Memory B cell (primary cell): ENCODE results near the gene LRRC30.

Source experiments
- ATAC-seq: fragments of 150-1000 bp; cut with Tn5 transposase; 2 replicates; pipeline ENCODE4 v1.10.0; 2021; ENCODE audit warnings: low read depth, mild to moderate bottlenecking, moderate library complexity
- DNase-seq, 2 donors: peaks; one replicate each; pipeline ENCODE4 v3.0.0; 2022; ENCODE audit warnings: low spot score in 2 of 2
- H3K27ac Mint-ChIP-seq: one replicate; pipeline ENCODE4 v1.8.0; 2022; ENCODE audit warnings: mild to moderate bottlenecking, moderate library complexity, mixed read lengths
- H3K27me3 Mint-ChIP-seq: one replicate; pipeline ENCODE4 v1.8.0; 2022; ENCODE audit warnings: mixed read lengths
- H3K36me3 Mint-ChIP-seq: one replicate; pipeline ENCODE4 v1.8.0; 2022; ENCODE audit warnings: mild to moderate bottlenecking, mixed read lengths
- H3K4me1 Mint-ChIP-seq: one replicate; pipeline ENCODE4 v1.8.0; 2022; ENCODE audit warnings: mixed read lengths
- H3K4me3 Mint-ChIP-seq: one replicate; pipeline ENCODE4 v1.8.0; 2022; ENCODE audit warnings: mild to moderate bottlenecking, moderate library complexity, mixed read lengths
- H3K9me3 Mint-ChIP-seq: one replicate; pipeline ENCODE4 v1.8.0; 2022; ENCODE audit warnings: mixed read lengths

The LRRC30 gene

DNA sequence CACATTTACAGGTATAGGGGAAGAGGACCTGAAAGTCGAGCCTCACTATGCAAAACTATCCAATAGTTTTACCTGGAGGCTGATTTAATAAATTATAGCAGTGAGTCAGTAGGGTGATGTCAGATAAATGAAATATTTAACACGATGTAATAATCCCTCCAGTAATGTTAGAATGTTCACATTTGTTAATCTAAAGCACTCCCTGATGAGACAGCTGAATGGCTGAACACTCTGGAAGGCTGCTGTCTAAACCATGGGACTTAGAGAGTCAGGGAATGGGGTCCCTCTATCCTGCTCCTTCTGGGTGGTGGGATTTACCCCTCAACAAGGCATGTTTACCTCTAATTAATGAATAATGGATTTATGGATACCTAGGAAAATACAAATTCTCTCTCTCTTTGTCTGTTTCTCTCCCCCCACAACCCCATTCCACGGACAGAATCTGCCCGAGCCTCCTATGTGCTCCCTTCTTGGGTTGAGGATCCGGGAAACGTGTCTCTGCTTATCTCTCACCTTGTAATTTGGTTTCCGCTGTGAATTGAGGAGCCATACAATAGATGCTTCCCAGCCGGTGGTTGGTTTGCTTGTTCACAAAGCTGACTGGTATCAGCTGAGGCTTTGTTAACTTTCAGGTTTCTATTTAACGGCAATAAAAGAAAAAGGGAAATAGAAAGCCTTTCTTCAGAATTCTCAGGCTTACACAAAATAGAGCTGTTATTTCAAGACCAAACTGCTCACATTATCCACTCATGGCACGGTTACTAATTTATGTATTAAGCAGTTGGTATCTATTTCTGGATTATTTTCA, 25.9 kb downstream of the LRRC30 start:
- DNase-seq (no peak), ATAC-seq (no peak)
- Mint-ChIP-seq H3K27me3 (no peaks in the 10 kb centered on the region), H3K4me1 (no peaks in the 10 kb centered on the region), H3K4me3 (no peak overlapping the region), H3K27ac (no peak overlapping the region), H3K36me3 (no peaks in the 10 kb centered on the region), H3K9me3 (peaks cover 2% of the 10 kb centered on the region)

DNA sequence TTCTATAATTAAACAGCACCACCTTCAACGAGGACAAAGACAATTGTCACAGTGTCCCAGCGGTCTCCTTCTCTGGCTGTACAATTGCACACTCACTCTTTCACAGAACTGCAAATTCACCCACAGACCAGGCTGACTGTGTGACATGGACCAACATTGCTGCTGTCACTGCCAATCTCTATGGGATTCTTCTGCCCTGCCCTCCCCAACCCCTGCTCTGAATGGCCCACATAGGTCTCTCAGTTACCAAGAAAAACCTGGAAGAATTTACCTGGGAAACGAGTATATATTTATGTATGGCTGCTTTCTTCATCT, 26.5 kb downstream of the LRRC30 start:
- Mint-ChIP-seq H3K4me1 (no peaks in the 10 kb centered on the region), H3K36me3 (no peaks in the 10 kb centered on the region), H3K4me3 (no peak overlapping the region), H3K27ac (no peak overlapping the region), H3K27me3 (no peaks in the 10 kb centered on the region), H3K9me3 (peaks cover 2% of the 10 kb centered on the region)
- no peak for ATAC-seq
- no peak for DNase-seq

GRCh38 chr18:7259475-7259874, 28.6 kb downstream of the LRRC30 start:
- ATAC-seq (no peak), DNase-seq (no peak)
- no peaks in the 10 kb centered on the region for H3K27me3 Mint-ChIP-seq
- no peaks in the 10 kb centered on the region for H3K4me1 Mint-ChIP-seq
- H3K36me3 Mint-ChIP-seq = no peaks in the 10 kb centered on the region
- no peak overlapping the region for H3K4me3 Mint-ChIP-seq
- H3K9me3 Mint-ChIP-seq = peaks cover 5% of the 10 kb centered on the region
- no peak overlapping the region for H3K27ac Mint-ChIP-seq

GRCh38 chr18:7261199-7261598, 30.3 kb downstream of the LRRC30 start:
- no peak for ATAC-seq
- no peak overlapping the region for H3K4me3 Mint-ChIP-seq
- peaks cover 5% of the 10 kb centered on the region for H3K9me3 Mint-ChIP-seq
- DNase-seq = no peak
- no peak overlapping the region for H3K27ac Mint-ChIP-seq
- no peaks in the 10 kb centered on the region for H3K36me3 Mint-ChIP-seq
- H3K4me1 Mint-ChIP-seq = no peaks in the 10 kb centered on the region
- no peaks in the 10 kb centered on the region for H3K27me3 Mint-ChIP-seq

DNA sequence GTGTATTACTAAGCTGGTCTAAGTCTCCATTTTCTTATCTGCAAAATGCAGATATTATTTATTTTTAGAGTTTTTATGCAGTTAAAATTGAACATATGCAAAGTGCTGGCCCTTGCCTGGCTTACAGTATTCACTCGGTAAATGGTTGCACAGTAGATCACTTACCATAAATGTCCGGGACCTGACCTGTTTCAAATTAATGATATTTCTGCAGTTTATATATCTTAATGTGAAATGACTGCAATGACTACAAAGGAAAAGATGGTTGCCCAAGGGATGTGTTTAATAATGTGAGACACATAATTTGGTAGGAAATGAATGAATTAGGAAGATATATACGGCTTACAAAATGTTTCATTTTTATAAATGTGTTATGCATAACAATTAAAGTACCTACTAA, 37.1 kb downstream of the LRRC30 start:
- Mint-ChIP-seq H3K27me3 (no peaks in the 10 kb centered on the region), H3K4me3 (no peak overlapping the region), H3K9me3 (peaks cover 5% of the 10 kb centered on the region), H3K36me3 (no peaks in the 10 kb centered on the region), H3K27ac (no peak overlapping the region), H3K4me1 (no peaks in the 10 kb centered on the region)
- DNase-seq (no peak), ATAC-seq (no peak)

DNA sequence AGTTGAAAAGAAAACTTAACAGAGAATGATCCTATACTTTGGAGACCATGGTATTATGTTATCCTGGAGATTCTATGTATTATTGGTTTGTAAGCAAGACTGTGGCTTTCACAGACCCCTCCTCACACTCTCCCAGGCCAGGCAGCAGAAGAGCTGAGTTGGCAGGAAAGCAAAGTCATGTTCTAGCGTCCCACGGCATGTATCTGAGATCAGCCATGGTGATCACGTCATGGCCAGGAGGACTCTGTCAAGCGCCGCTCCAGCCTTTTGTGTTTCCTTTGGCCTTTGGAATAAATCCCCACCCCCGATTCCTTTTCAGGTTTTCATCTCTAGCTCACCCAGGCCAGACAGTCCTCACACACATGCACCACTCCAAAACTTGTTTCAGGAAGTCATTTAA, 39.1 kb downstream of the LRRC30 start:
- ATAC-seq (no peak), DNase-seq (no peak)
- Mint-ChIP-seq H3K27me3 (no peaks in the 10 kb centered on the region), H3K4me1 (no peaks in the 10 kb centered on the region), H3K4me3 (no peak overlapping the region), H3K9me3 (peaks cover 3% of the 10 kb centered on the region), H3K27ac (no peak overlapping the region), H3K36me3 (no peaks in the 10 kb centered on the region)

- Mint-ChIP-seq H3K27me3 (no peaks in the 10 kb centered on the region), H3K4me1 (no peaks in the 10 kb centered on the region), H3K36me3 (no peaks in the 10 kb centered on the region), H3K27ac (no peak overlapping the region), H3K4me3 (no peak overlapping the region), H3K9me3 (peaks cover 3% of the 10 kb centered on the region)
- DNase-seq = no peak
- no peak for ATAC-seq
These were observed 41.6 kb downstream of the LRRC30 start for GRCh38 chr18:7272311-7273049.

DNA sequence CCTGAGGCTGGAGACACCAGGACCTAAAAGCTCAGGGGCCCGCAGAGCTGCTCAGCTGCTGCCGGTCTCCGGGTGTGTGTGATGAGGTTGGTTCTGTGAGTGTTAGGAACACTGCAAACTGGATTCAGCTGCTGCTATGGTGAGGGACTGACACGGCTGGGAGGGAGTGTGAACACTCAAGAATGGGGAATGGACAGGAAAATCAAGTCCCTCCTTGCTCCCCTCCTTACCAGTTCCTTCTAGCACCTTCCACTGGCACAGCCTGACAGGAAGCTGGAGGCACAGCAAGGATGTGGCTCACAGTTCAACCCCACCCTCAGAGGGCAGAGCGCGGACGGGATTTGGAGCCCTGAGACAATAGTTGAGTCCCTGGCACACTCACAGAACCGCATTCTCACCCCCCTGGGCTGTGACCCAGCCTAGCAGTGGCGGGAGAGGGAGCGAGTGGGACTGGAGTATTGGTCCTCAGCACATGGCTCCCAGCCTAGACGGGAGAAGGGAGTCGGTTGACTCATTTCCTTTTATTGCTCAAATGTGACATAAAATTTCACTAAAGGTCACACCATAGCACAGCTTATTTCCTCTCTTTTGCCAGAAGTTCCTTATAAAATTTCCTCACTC, 42.5 kb downstream of the LRRC30 start:
- no peak overlapping the region for H3K27ac Mint-ChIP-seq
- no peak for DNase-seq

DNA sequence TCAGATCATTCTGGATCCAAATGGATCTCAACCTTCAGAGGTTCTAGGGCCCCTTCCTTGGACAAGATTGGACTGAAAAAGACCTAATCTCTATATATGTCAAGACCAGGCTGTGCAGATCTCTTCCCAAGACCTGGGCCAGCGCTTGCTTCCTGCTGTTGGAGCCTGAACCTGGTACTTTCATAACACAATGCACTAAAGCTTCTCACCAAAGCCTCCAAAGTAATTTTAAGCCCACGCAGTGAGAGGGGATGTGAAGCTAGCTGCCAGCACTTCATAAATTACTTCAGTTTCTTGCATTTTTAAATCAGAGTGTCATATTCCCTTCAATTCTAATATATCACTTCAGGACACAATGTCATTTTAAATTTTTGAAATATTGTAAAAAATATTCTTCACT, 50.7 kb downstream of the LRRC30 start:
- Mint-ChIP-seq H3K9me3 (peaks cover 8% of the 10 kb centered on the region), H3K4me1 (no peaks in the 10 kb centered on the region), H3K4me3 (no peak overlapping the region), H3K36me3 (no peaks in the 10 kb centered on the region), H3K27ac (no peak overlapping the region), H3K27me3 (no peaks in the 10 kb centered on the region)
- DNase-seq (no peak), ATAC-seq (no peak)

More for the DNA sequence above, 42.5 kb downstream of the LRRC30 start:
- H3K4me1 Mint-ChIP-seq = no peaks in the 10 kb centered on the region
- peaks cover 2% of the 10 kb centered on the region for H3K9me3 Mint-ChIP-seq
- H3K4me3 Mint-ChIP-seq = no peak overlapping the region
- no peak for ATAC-seq
- no peaks in the 10 kb centered on the region for H3K36me3 Mint-ChIP-seq
- H3K27me3 Mint-ChIP-seq = no peaks in the 10 kb centered on the region
